GM19193 (cell line): Measurements from ENCODE around the gene DYRK4.

ENCODE experiments used
- POLR2A ChIP-seq: IDR thresholded peaks from 4 replicates; pipeline ENCODE4 v1.6.1; 2011; ENCODE audit not compliant: insufficient read depth, insufficient read length; ENCODE audit errors: extremely low read depth

DYRK4 gene

DNA sequence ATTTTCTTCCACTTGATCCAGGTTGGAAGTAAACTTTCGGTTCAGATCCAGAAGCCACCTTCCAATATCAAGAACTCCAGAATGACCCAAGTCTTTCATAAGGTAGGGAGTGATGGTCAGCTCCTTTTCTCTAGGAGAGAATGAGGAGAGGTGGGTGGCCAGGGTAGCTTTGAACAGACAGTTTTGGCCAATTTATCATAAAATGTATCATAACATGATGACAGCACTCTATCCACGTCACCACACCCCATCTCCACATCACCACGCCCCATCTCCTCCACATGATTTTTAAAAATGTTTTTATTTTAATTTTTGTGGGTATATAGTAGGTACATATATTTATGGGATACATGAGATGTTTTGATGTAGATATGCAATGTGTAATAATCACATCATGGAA is 26.9 kb downstream of the DYRK4 start:
- TF ChIP-seq POLR2A = no peak

DNA sequence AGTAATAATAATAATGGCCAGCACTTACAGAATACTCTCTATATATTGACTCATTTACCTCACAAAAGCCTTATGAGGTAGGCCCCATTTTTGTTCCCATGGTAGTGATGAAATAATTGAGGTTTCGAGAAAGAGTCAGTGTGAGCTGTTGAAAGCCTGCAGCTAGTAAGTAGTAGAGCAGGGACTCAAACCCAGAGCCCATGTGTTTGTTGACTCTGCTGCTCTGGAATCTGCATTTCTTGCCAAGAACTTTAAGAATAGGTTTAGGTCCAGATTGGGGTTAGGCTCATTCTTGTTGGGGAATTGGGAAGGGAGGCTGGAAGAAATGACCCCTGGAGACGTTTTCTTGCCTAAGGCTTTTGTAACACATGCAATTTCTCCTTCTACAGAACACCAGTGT is 27.9 kb downstream of the DYRK4 start:
- TF ChIP-seq POLR2A = no peak

DNA sequence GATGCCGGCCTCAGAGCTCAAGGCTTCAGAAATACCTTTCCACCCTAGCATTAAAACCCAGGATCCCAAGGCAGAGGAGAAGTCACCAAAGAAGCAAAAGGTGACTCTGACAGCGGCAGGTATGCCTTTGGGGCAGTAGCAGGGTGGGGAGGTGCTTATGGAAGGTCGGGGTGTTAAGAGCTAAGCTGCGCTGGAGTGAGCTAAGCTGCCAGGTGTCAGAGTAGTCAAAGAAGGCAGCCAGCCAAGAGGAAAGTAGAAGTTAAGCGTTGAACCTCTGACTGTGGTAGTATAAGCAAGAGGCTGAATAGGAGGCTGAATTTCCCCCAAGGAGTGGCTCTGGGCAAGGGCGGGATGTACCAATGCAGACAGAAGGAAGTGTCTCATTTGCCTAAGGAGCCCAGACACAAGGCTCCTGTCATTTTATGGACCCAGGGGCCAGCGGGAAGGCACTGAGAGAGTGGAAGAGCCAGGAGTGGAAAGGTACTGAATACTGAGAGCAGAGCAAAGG is 29.2 kb downstream of the DYRK4 start:
- TF ChIP-seq POLR2A = no peak

DNA sequence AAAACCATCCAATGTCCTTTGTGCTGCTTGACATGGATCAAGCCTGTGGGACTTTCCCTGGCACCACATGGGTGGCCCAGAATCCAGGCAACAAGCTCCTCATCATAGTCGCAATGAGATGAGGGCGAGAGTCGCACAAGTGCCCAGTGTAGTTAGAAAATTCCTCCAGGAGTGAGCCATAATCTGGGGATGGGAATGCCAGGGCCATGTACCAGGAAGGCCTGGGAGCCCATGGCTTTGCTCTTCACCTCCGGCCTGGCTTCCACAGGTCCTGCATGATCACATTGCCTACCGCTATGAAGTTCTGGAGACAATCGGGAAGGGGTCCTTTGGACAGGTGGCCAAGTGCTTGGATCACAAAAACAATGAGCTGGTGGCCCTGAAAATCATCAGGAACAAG is 33.9 kb downstream of the DYRK4 start:
- no peak for TF ChIP-seq POLR2A

DNA sequence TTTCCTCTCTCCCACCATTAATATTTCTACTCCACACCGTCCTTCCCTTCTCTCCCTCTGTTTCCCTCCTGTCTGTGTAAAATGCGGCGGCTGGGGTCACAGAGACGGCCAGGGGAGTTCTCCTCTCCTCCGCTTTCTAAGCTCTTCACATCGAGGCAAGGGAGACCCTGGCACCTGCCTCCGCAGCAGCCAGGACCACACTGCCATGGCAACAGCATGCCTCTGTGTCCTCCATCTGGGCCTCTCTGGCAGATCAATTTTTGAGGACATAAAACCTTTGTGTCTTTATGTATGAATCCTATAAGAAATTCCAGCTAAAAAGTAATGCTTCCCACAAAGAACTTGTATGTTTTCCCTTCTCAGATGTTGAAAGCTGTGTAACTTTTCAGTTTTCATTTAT is 41.4 kb downstream of the DYRK4 start:
- no peak for TF ChIP-seq POLR2A

DNA sequence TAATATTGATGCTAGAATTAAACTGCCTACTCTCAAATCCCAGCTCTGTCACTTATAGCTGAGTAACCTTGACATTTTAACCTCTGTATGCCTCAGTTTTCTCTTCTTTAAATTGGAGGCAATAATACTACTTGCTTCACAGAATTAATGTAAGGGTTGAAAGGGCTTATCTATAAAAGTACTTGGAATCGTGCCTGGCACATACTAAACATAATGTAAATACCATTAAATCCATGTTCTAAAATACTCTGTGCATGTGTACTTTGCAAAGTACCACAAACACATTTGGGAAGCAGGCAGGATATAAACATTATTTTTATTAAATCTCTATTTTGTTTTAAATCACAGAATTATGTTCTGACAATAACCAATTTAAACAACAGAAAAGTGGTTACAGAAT is 41.9 kb downstream of the DYRK4 start:
- TF ChIP-seq POLR2A = no peak

DNA sequence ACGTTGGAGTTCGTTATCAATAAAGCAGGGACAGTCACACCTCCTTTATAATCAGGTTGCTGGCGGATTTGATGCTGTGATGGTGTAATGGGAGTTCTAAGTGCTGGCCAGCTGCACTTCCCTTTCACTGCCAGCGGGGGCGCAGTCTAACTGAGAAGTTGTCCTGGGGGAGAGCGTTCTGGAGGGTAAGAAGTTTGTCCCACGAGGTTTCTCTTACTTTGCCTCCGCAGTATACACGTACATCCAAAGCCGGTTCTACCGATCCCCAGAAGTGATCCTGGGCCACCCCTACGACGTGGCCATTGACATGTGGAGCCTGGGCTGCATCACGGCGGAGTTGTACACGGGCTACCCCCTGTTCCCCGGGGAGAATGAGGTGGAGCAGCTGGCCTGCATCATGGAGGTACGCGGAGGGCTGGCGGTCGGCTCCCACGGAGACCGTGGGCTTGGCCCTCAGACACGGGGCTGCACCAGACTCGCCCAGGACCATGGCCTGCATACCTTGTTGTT is 42.7 kb downstream of the DYRK4 start:
- peak; percentile 75 for TF ChIP-seq POLR2A

DNA sequence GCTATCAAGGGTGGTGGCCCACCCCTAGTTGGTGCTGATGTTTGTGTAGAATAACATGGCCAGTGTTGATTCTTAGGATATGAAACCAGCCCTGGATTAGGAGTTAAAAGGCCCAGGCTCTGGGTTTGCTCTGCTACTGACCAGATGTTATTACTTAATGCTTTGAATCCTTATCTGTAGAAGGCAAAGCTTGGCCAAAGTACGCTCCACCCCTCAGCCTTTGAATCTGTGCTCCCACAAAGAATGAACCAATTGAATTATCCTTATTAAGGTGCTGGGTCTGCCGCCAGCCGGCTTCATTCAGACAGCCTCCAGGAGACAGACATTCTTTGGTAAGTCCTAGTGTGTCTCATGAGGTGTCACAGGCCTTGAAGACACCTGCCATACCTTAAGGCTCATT is 45.0 kb downstream of the DYRK4 start:
- no peak for TF ChIP-seq POLR2A

DNA sequence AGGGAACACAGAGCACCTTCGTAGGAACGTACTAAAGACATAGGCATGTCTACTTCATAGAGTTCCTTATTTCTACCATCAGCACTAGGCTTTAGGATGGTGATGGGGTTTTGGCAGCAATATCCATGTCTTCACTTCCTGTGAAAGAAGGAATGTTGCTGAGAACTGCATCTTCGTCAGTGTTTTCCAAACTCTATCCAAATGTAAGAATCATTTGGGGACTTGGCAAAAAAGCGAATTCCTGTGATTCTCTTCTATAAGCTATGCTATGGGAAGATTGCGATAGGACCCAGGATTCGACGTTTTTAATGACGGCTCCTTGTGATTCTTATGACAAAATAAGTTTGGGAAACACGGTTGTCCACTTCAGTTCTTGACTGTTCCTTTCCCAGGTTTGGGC is 47.1 kb downstream of the DYRK4 start:
- no peak for TF ChIP-seq POLR2A

DNA sequence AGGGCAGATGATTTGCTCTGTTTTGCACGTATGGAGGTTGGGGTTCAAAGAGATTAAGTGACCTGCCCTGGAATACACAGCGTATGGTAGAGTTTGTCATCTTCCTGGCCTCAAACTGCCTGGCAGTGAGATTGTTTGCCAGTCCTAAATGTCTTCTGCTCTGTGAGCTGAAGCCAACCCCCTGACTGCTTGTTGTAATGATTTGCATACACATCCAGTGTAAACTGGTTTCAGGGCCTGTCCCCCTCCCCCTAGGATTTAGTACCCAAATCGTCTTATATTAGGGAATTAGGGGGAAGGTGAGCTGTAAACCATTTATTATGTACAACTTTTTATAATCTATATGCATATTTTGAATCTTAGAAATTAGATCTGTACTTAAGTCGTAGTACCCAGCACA is 48.5 kb downstream of the DYRK4 start:
- no peak for TF ChIP-seq POLR2A

DNA sequence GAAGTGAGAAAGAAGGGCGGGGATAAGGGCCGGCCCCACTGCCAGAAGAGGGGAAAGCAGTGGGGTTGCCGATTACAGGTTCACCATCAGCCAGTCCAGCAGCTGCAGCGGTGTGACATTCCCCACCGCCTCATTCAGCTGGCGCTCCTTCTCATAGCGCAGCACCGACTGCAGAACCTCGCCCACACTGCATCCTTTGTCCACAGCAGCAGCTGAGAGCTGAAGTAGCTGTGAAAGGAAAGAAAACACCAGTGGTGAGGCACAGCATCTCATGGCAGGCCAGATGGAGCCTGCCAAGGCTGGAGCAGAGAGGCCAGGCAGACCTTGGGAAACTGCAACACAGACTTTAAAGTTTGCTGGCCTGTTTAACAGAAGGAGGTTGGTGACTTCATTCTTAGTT is 53.7 kb downstream of the DYRK4 start:
- TF ChIP-seq POLR2A = no peak

DNA sequence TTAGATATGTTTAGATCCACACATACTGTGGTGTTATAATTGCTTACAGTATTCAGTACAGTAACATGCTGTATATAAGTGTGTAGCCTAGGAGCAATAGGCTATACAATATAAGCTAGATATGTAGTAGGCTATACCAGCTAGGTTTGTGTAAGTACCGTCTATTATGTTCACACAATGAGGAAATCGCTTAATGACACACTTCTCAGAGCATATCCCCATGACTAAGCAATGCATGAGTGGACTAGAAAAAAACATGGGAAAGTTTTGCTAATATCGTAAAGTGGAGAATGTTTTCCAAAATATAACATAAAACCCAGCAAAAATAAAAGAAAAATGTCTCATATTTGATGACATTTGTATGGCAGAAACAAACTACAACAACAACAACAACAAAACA is 59.5 kb downstream of the DYRK4 start:
- no peak for TF ChIP-seq POLR2A

DNA sequence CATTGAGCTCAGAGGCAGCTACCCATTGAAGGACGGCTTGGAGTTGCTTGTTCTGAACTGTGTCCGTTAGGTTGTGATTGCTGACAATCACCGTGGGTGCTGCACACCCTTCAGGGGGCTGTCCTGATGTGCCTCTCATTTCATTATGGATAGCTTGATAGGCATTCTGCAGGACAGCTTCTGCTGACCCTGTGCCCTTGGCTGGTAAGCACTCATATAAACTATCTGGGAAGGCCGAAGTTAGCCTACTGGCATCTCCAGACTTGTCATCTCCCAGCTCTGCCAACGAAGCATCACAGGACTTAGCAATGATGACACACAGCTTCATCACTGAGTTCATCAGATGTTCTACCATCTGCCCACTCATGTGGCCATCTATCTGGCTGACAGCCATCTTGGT is 64.5 kb downstream of the DYRK4 start:
- TF ChIP-seq POLR2A = no peak

DNA sequence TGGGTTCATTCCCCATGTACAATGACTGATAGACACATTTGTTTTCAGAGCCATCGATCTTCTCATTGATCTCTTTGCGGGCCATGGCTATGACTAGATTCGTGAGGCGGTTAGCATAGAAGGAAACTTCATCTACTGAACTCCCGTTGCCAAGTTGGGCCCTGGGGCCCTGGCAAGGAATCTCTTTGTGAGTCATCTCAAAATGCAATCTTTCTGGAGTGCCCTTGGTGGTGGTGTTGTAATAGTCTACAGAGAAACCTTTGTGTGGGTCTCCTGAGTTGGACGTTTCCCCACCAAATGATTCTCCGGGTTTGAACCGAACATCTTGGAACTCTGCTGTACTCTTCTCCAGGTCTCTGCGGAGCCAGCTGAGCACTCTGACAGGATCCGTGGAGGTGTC is 66.4 kb downstream of the DYRK4 start:
- no peak for TF ChIP-seq POLR2A

DNA sequence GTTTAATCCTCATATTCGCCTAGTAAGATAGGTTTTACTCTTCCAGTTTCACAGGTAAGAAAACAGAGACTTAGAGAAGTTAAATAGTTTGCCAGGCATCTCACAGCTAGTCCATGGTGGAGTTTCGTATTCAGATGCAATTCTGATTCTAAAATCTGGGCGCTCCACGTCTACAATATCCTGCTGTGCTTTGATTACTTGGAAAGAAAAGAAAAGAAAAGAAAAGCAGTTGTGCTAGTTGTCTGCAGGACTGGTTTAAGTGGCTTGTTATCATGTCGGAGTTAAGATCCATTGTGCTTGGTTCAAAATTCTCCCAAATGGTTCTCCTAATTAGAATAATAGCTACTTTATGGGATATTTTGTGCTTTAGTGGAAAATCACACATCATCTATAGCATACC is 68.3 kb downstream of the DYRK4 start:
- no peak for TF ChIP-seq POLR2A

DNA sequence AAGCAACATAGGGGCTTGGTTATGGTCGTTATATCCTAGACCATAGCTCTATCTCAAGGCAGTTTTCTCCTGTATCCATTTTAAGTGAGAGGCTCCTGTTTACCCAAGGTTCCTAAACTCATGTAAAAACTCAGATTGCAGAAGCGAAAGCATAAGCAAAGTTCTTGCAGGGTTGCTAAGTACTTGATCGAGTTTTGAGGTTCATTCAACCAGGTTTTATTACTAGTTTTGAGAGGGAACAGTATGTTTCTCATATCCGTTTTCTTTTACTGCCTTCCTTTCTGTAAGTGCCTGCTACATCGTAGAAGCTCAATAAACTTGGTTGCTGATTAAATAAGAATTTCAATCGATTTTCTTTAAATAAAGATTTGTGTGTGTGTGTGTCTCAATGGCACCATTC is 81.7 kb downstream of the DYRK4 start:
- TF ChIP-seq POLR2A = no peak

DNA sequence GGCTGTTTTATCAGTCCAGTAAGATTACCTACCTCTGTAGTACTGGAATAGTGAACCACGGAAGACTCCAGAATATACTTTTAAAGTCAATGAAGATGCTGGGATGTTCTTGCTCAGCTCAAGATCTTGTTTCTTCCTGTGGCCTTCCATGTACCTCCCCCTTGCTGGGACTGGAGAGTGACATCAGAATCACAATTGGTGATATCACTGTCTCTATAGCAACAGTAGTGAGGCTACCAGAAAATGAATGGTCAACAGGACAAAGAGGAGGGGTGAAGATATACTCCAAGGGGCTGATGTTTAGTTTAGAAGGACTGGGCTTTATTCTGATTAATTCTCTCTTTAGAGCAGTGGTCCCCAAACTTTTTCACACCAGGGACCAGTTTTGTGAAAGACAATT is 83.0 kb downstream of the DYRK4 start:
- no peak for TF ChIP-seq POLR2A
